Activated gamma-delta T cell treated with Interleukin-2 at 50 U/mL for 16 hours (primary cell): ENCODE results near the gene CCDC8.
A peak's percentile ranks its signal among the peaks of the same experiment; 100 is the strongest.
"Not testable (repeated sequence)": the region's sequence is repeated elsewhere in the genome, so short reads cannot be mapped to it uniquely, and the experiment has no call there.

Source experiments
- DNase-seq: peaks from one replicate; pipeline ENCODE4 v3.0.0-alpha.2; 2020

Gene CCDC8

DNA sequence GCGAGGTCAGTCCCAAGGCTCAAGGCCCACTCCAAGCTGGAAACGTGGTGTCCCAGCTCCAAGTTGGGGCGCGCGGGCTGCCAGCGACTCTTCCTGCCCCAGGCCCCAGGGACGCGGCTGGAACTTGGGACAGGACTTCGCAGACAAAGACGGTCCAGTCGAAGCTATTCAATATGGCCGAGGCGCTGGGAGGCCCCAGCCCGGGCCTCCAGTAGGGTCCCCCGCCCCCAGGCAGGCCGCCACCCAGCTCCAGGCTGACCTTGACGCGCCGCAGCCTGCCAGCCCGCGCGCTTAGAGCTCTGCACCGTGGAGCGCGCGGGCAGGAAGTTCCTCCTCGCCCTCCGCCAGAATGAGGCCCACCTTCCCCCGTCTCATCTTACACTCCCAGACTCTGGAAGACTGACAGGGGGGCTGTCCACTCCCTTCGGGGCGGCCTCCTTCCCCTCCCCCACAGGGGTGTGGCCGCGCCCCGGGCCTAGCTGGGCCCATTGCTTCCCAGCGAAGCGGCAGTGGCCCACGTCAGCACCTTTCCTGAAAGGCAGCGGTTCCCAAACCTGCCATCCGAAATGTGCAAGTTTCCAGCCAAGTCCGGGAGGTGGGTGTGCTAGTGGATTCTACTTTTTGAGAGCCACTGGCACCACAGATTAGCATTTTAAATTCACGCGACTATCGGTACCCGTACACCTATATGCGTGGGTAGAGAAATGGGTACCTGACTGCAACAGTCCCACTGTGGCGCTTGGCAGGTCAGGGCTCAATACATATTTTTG lies at the start of gene CCDC8:
Gene CCDC8, minus strand, starts transcription at position 303 of the 770 bp plus-strand sequence. CDS start 754 bp downstream, outside the sequence.
- DNase-seq: no peak

- no peak for DNase-seq
Measured at GRCh38 chr19:46461537-46461936, 48.2 kb upstream of the CCDC8 start.

GRCh38 chr19:46460981-46461380 lies 47.6 kb upstream of the CCDC8 start:
- no peak for DNase-seq

DNA sequence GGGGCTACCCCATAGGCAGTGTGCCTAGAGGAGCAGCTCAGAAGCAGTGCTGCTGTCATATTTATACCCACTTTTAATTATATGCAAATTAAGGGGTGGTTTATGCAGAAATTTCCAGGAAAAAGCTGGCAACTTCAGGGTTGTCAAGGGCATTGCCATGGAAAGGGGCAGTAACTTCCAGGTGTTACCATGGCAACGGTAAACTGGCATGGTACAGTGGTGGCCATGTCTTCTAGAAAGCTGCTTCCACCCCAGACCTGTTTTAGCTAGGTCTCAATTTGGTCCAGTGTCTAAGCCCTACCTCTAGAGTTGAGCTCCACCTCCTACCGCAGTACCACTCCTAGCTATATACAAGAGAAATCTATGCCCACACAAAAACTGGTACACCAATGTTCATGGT lies 46.7 kb upstream of the CCDC8 start:
- DNase-seq: no peak

DNA sequence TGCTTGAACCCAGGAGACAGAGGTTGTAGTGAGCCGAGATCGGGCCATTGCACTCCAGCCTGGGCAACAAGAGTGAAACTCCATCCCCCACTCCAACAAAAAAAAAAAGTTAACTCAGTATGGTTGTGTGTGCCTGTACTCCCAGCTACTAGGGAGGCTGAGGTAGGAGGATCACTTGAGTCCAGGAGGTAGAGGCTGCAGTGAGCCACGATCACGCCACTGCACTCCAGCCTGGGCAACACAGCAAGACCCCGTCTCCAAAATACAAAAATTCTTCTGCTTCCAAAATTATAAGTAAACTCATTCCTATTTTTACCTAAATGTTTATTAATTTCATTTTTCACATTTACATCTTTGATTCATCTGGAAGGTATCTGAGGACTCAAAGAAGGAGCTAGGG lies 43.6 kb upstream of the CCDC8 start:
- no peak for DNase-seq

DNA sequence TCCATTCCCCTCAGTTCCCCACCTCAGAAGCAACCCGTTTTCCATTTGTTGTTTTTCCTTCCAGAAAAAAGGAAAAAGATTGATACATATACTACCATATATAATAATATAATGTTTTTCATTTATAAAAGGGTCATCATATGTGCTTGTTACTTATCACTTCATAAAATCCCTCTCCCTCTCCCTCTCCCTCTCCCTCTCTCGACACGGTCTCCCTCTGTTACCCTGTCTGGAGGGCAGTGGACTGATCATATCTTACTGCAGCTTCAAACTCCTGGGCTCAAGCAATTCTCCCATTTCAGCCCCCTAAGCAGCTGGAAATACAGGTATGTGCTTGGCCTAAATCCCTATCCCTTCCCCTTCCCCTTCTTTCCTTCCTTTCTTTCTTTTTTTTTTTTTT lies 40.9 kb upstream of the CCDC8 start:
- DNase-seq: no peak

GRCh38 chr19:46453661-46454060 lies 40.3 kb upstream of the CCDC8 start:
- DNase-seq: no peak

GRCh38 chr19:46452186-46452585 lies 38.8 kb upstream of the CCDC8 start:
- DNase-seq: no peak

- no peak for DNase-seq
Measured at GRCh38 chr19:46451352-46451751, 38.0 kb upstream of the CCDC8 start.

DNA sequence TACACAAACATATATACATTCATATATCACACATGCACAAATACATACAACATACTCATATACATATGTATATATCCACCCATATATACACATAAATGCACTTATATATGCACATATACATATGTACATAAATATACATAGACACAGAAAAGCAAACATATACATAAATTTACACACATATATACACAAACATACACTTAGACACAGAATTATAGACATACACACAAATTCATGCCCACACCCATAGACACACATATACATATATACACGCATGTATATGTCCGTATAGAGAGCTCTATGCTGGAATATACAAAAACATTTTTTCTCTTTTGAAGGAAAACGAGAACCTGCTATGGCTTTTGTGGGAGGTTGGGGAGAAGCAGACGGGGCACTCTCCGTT lies 37.4 kb upstream of the CCDC8 start:
- no peak for DNase-seq

- no peak for DNase-seq
Measured at GRCh38 chr19:46449228-46449627, 35.9 kb upstream of the CCDC8 start.

DNA sequence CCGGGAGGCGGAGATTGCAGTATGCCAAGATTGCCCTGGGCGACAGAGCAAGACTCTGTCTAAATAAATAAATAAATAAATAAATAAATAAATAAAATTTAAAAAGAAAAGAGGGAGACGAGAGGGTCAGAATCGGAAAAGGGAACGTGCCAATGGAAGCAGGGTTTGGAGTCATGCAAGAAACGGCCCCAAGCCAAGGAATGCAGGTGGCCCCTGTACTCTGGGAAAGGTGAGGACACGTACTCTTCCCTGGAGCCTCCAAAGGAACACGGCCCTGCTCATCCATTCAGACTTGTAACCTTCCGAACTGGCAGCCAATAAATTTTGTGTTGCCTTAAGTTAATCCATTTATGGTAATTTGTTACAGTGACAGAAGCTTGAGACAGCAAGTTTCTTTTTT lies 35.2 kb upstream of the CCDC8 start:
- DNase-seq: no peak

DNA sequence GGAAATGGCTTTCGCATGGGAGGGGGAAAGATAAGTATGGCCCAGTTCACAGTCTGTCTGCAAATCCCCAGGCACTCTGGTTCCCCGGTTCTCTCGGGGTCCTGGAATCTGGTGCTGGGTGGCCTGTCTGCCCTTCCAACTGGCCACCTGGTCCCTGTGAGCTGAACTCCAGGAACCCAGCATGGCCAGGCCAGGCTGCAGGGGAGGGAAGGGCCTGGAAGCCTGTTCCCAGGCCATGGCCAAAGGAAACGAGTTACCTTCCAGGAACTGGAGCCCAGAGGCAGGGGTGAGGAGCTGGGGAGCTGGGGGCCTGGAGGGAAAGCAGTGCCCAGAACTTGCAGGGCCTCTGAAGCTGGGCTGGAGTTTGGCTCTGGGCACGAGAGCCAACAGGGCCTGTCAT lies 34.5 kb upstream of the CCDC8 start:
- no peak for DNase-seq

GRCh38 chr19:46447006-46447405 lies 33.6 kb upstream of the CCDC8 start:
- DNase-seq: no peak

DNA sequence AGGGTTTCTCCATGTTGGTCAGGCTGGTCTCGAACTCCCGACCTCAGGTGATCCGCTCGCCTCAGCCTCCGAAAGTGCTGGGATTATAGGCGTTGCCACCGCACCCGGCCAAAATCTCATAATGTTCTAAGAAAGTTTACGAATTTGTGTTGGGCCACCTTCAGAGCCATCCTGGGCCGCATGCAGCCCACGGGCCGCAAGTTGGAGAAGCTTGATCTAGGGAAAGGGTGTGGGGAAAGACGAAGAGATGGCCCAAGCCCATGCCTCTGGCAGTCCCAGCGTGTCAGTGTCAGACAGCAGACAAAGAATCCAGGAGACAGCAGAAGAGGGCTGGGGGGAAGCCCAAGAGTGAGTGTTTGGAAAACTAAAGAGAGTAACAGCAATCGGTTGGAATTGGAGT lies 32.7 kb upstream of the CCDC8 start:
- DNase-seq: no peak

DNA sequence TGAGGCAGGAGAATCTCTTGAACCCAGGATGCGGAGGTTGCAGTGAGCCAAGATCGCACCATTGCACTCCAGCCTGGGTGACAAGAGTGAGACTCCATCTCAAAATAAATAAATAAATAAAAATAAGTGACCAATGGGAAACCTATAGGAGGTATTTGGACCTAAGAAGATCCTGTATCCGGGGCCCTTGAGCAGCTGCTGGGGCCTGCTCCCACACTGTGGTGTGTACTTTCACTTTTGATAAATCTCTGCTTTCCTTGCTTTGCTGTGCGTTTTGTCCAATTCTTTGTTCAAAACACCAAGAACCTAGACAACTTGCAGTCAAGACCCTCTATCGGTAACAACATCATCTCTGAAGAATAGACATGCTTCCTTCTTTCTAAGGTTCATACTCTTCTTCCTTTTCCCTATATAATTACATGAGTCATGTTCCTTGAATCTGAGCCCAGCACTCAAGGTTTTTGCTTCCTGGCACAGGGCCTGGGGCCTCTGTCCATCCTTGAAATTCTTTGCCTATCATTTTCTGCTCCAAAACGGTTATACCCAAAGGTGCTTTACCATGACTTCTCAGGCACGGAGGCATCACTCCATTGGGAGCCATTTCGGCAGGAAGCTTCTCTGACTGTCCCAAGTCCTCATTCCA lies 29.6 kb upstream of the CCDC8 start:
- no peak for DNase-seq

DNA sequence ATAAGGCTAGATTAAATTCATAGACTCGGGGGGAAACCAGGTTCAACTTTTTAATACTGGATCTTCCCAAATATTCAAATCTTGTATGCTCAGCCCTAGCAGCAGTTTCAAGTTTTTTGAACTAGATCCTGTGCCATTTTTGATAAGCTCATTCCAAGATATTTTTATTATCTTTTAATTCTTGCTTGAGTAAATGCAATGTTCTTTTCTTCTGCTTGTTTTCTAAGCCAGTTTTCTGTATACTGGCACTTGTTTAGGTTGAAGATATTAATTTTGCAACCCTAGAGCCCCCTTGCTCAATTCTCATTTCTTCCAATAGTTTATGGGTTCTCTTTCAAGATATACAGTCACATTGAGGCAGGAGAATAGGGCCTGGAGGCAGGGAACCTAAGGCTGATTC lies 28.5 kb upstream of the CCDC8 start:
- DNase-seq: no peak

GRCh38 chr19:46435689-46436088 lies 22.3 kb upstream of the CCDC8 start:
- not testable (repeated sequence) for DNase-seq

- no peak for DNase-seq
Measured at GRCh38 chr19:46435009-46435408, 21.6 kb upstream of the CCDC8 start.

- DNase-seq: not testable (repeated sequence)
Measured at GRCh38 chr19:46433470-46433869, 20.1 kb upstream of the CCDC8 start.

GRCh38 chr19:46431824-46432223 lies 18.5 kb upstream of the CCDC8 start:
- no peak for DNase-seq

DNA sequence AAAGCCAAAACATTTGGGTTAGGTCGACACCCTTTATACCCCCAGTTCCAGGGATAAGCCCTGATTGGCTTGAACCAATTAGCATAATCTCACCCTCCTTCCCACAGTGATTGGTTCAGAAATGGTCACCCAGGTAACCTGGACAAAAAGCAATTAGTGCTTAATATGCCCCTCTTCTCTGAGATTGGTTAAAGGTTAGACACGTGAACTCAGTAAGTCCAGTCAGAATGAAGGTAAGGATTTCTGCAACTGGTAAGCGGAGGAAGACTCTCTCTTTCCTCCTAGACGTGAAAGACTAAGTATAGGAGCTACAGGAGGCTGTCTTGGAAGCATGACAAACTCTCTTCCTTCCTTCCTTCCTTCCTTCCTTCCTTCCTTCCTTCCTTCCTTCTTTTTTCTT lies 16.6 kb upstream of the CCDC8 start:
- no peak for DNase-seq

GRCh38 chr19:46428239-46429135 lies 15.1 kb upstream of the CCDC8 start, which contains the start of gene PNMA8C:
TSS of gene PNMA8C (minus strand) at chr19:46428936. CDS start at chr19:46428359, 577 bp downstream.
- peak; percentile 42 for DNase-seq
